ENCODE results near the gene RBM28. TPM values are rescaled to one million over a fixed set of nuclear protein-coding genes. Genes with fewer than 3 reads are reported as not detected.
A peak's percentile ranks its signal among the peaks of the same experiment; 100 is the strongest.

The RBM28 gene
- polyA plus RNA-seq, 1 donor (not counting 4 experiments of a cell fraction or from before 2014, with no cell fraction given), result 36.4 TPM

DNA sequence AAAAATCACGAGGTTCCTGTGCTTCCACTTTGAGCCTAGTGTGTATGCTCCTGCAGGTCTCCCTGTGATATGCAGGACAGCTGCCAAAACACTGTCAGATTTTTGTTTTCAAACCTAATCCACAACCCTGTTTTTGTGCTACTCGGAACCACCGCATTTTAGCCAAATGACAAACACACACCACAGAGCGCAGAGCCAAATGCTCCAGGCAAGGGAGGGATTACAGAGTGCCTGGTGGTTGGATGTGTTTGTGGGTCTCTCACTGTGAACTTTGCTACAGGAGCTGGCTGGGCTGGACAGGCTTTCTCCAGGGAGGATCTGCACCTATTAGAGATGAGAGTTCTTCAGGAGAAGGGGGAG is 5.7 kb upstream of the RBM28 start:
- H3K9me1 ChIP-seq (ENCODE audit: control insufficient read depth, extremely low read depth, insufficient read depth, low read length), result no peaks in the 10 kb centered on the region
- H3K27ac ChIP-seq (ENCODE audit: control insufficient read depth, insufficient read depth, low read length), result no peak overlapping the region
- dilution Hi-C loops (cut with MboI; ENCODE audit: extremely low pct_ligation_motif_present, low sequenced_read_pairs), result no loop called here
- H3K9me3 ChIP-seq (ENCODE audit: control insufficient read depth, low read depth, low read length), result no peaks in the 10 kb centered on the region
- TF ChIP-seq EZH2 (IDR thresholded peaks at IDR 0.05; ENCODE audit: low read length), result no peak
- FAIRE-seq (no peak), DNase-seq (ENCODE audit: low read depth, low spot score) (no peak)
- peaks cover 4% of the 10 kb centered on the region for H3K4me1 ChIP-seq (ENCODE audit: control insufficient read depth, extremely low read depth, insufficient read depth, low read length)
- no peaks in the 10 kb centered on the region for H4K20me1 ChIP-seq (ENCODE audit: control insufficient read depth, extremely low read depth, insufficient read depth, low read length)
- H3K36me3 ChIP-seq (ENCODE audit: control insufficient read depth in 2 of 2, extremely low read depth in 1 of 2, insufficient read depth in 2 of 2, low read length in 2 of 2), result no peaks in the 10 kb centered on the region
- H3K4me3 ChIP-seq (ENCODE audit: control insufficient read depth in 2 of 3, extremely low read depth in 1 of 3, insufficient read depth in 2 of 3, low read depth in 1 of 3, low read length in 3 of 3), result no peak overlapping the region
- H3K27me3 ChIP-seq (ENCODE audit: control insufficient read depth, extremely low read depth, insufficient read depth, low read length), result peaks cover 39% of the 10 kb centered on the region
- no peak overlapping the region for H2AFZ ChIP-seq (ENCODE audit: control insufficient read depth, low read length)
- H3K4me2 ChIP-seq (ENCODE audit: control insufficient read depth, extremely low read depth, insufficient read depth, low read depth, low read length), result no peak overlapping the region
- H3K9ac ChIP-seq (ENCODE audit: control insufficient read depth, extremely low read depth, insufficient read depth, low read length), result no peak overlapping the region
- H3K79me2 ChIP-seq (ENCODE audit: control insufficient read depth, insufficient read depth, low read length), result no peaks in the 10 kb centered on the region

DNA sequence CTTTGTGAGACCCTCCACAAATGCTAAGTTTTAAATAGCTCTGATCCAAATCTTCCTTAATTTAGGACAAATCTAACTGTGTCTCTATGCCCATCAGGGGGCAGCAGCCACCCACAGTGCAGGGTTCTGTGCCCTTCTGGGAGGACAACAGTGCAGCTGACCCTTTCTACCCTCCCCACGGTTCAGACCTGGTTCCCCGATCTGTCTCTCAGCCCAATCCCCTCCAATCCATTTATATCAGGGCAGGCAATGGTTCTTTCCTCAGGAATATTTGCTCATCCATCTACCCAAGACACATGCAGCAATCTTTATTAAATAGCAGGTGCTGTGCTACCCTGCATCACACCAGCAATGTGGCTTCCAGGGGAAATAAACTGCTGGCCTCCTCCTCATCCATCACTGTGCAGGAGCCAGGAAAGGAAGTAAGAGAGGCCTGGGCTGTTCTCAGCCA is 4.0 kb upstream of the RBM28 start:
- no peaks in the 10 kb centered on the region for H3K9me1 ChIP-seq (ENCODE audit: control insufficient read depth, extremely low read depth, insufficient read depth, low read length)
- H3K9ac ChIP-seq (ENCODE audit: control insufficient read depth, extremely low read depth, insufficient read depth, low read length), result no peak overlapping the region
- no peaks in the 10 kb centered on the region for H3K9me3 ChIP-seq (ENCODE audit: control insufficient read depth, low read depth, low read length)
- peaks cover 7% of the 10 kb centered on the region for H3K4me1 ChIP-seq (ENCODE audit: control insufficient read depth, extremely low read depth, insufficient read depth, low read length)
- TF ChIP-seq EZH2 (IDR thresholded peaks at IDR 0.05; ENCODE audit: low read length), result no peak
- peak; percentile 84 to 93 (median 90) for TF ChIP-seq CTCF (optimal IDR thresholded peaks at IDR 0.05 in 1 of 3, IDR thresholded peaks at IDR 0.05 in 1 of 3, conservative IDR thresholded peaks at IDR 0.05 in 1 of 3; ENCODE audit: extremely low read depth in 1 of 3, insufficient read depth in 2 of 3, low read length in 3 of 3)
- H4K20me1 ChIP-seq (ENCODE audit: control insufficient read depth, extremely low read depth, insufficient read depth, low read length), result no peaks in the 10 kb centered on the region
- H3K4me2 ChIP-seq (ENCODE audit: control insufficient read depth, extremely low read depth, insufficient read depth, low read depth, low read length), result no peak overlapping the region
- H2AFZ ChIP-seq (ENCODE audit: control insufficient read depth, low read length), result no peak overlapping the region
- H3K4me3 ChIP-seq (ENCODE audit: control insufficient read depth in 2 of 3, extremely low read depth in 1 of 3, insufficient read depth in 2 of 3, low read depth in 1 of 3, low read length in 3 of 3), result no peak overlapping the region
- peaks cover 33% of the 10 kb centered on the region for H3K27me3 ChIP-seq (ENCODE audit: control insufficient read depth, extremely low read depth, insufficient read depth, low read length)
- no peak overlapping the region for H3K27ac ChIP-seq (ENCODE audit: control insufficient read depth, insufficient read depth, low read length)
- DNase-seq (ENCODE audit: low read depth, low spot score), result no peak
- dilution Hi-C loops (cut with MboI; ENCODE audit: extremely low pct_ligation_motif_present, low sequenced_read_pairs), result no loop called here
- peaks cover 9% of the 10 kb centered on the region for H3K79me2 ChIP-seq (ENCODE audit: control insufficient read depth, insufficient read depth, low read length)
- no peak for FAIRE-seq
- H3K36me3 ChIP-seq (ENCODE audit: control insufficient read depth in 2 of 2, extremely low read depth in 1 of 2, insufficient read depth in 2 of 2, low read length in 2 of 2), result no peaks in the 10 kb centered on the region

DNA sequence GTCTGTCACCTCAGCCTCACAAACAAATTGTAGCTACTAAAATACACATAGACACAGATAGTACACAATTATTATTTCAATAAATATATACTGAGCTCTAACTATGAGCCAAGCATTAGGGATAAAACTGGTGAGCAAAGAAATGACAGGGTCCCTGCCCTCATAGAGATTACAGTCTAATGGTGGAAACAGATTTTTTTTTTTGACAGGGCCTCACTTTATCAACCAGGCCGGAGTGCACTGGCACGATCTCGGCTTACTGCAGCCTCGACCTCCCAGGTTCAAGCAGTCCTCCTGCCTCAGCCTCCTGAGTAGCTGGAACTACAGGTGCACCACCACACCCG is 695 bp upstream of the RBM28 start:
- Histone ChIP-seq H3K27me3 (ENCODE audit: control insufficient read depth, extremely low read depth, insufficient read depth, low read length) (peaks cover 5% of the 10 kb centered on the region), H3K4me3 (ENCODE audit: control insufficient read depth in 2 of 3, extremely low read depth in 1 of 3, insufficient read depth in 2 of 3, low read depth in 1 of 3, low read length in 3 of 3) (no peak overlapping the region), H3K9me1 (ENCODE audit: control insufficient read depth, extremely low read depth, insufficient read depth, low read length) (no peaks in the 10 kb centered on the region), H3K4me2 (ENCODE audit: control insufficient read depth, extremely low read depth, insufficient read depth, low read depth, low read length) (peak overlapping the region; percentile 35), H3K27ac (ENCODE audit: control insufficient read depth, insufficient read depth, low read length) (no peak overlapping the region), H3K79me2 (ENCODE audit: control insufficient read depth, insufficient read depth, low read length) (peaks cover 41% of the 10 kb centered on the region), H4K20me1 (ENCODE audit: control insufficient read depth, extremely low read depth, insufficient read depth, low read length) (no peaks in the 10 kb centered on the region), H3K9ac (ENCODE audit: control insufficient read depth, extremely low read depth, insufficient read depth, low read length) (no peak overlapping the region), H3K36me3 (ENCODE audit: control insufficient read depth in 2 of 2, extremely low read depth in 1 of 2, insufficient read depth in 2 of 2, low read length in 2 of 2) (peaks cover under 1 to 9% of the 10 kb centered on the region in 2 experiments), H3K9me3 (ENCODE audit: control insufficient read depth, low read depth, low read length) (no peaks in the 10 kb centered on the region), H3K4me1 (ENCODE audit: control insufficient read depth, extremely low read depth, insufficient read depth, low read length) (peaks cover 12% of the 10 kb centered on the region), H2AFZ (ENCODE audit: control insufficient read depth, low read length) (peak overlapping the region; percentile 64)
- DNase-seq (ENCODE audit: low read depth, low spot score) (no peak), FAIRE-seq (no peak)
- dilution Hi-C loops (cut with MboI; ENCODE audit: extremely low pct_ligation_motif_present, low sequenced_read_pairs), result no loop called here
- TF ChIP-seq EZH2 (IDR thresholded peaks at IDR 0.05; ENCODE audit: low read length), result no peak

All from keratinocyte (primary cell).